Measurements from ENCODE around the gene PDK2.

Gene PDK2

GRCh38 chr17:50129353-50129727 is 34.2 kb downstream of the PDK2 start:
- H3K4me3 ChIP-seq (replicated peaks; ENCODE audit: low read depth, low read length), result peak overlapping the region; percentile 57
- TF ChIP-seq CTCF (IDR thresholded peaks at IDR 0.05; ENCODE audit: low read length, missing control alignments), result no peak

GRCh38 chr17:50129728-50130558 is 34.8 kb downstream of the PDK2 start, which contains the start of gene SAMD14:
Gene SAMD14 (minus strand): TSS chr17:50130160. CDS start chr17:50124959, 5,201 bp downstream.
- H3K4me3 ChIP-seq (replicated peaks; ENCODE audit: low read depth, low read length), result peak within 1 kb of the TSS; percentile 57
- DNase-seq (ENCODE audit: low read depth), result peak; percentile 53
- TF ChIP-seq CTCF (IDR thresholded peaks at IDR 0.05; ENCODE audit: low read length, missing control alignments), result no peak

More at GRCh38 chr17:50129353-50129727, 34.2 kb downstream of the PDK2 start:
- no peak for DNase-seq (ENCODE audit: low read depth)

- DNase-seq (ENCODE audit: low read depth), result no peak
- H3K4me3 ChIP-seq (replicated peaks; ENCODE audit: low read depth, low read length), result peak overlapping the region; percentile 45
- no peak for TF ChIP-seq CTCF (IDR thresholded peaks at IDR 0.05; ENCODE audit: low read length, missing control alignments)
Measured at GRCh38 chr17:50130559-50131305, 35.6 kb downstream of the PDK2 start.

- TF ChIP-seq CTCF (IDR thresholded peaks at IDR 0.05; ENCODE audit: low read length, missing control alignments), result no peak
- H3K4me3 ChIP-seq (replicated peaks; ENCODE audit: low read depth, low read length), result no peak overlapping the region
- no peak for DNase-seq (ENCODE audit: low read depth)
Measured at GRCh38 chr17:50132104-50132794, 37.1 kb downstream of the PDK2 start.

- no peak overlapping the region for H3K4me3 ChIP-seq (replicated peaks; ENCODE audit: low read depth, low read length)
- DNase-seq (ENCODE audit: low read depth), result peak; percentile 37
- TF ChIP-seq CTCF (IDR thresholded peaks at IDR 0.05; ENCODE audit: low read length, missing control alignments), result no peak
Measured at GRCh38 chr17:50133028-50133768, 38.0 kb downstream of the PDK2 start.

- no peak for TF ChIP-seq CTCF (IDR thresholded peaks at IDR 0.05; ENCODE audit: low read length, missing control alignments)
- no peak for DNase-seq (ENCODE audit: low read depth)
Measured at GRCh38 chr17:50133769-50134099, 38.6 kb downstream of the PDK2 start.

More at GRCh38 chr17:50133769-50134099, 38.6 kb downstream of the PDK2 start:
- no peak overlapping the region for H3K4me3 ChIP-seq (replicated peaks; ENCODE audit: low read depth, low read length)
